ENCODE measurements around the gene ADAMTSL2. TPM values are rescaled to one million over a fixed set of nuclear protein-coding genes. Genes with fewer than 3 reads are reported as not detected.

The ADAMTSL2 gene
- polyA plus RNA-seq, 2 of the 4 experiments (the other 2 are of a cell fraction) = not detected

- no peak overlapping the region for H3K27ac ChIP-seq
- no peak overlapping the region for H3K4me3 ChIP-seq
- CTCF ChIA-PET = interaction anchor here (1.0 to 4.8 kb wide), 8 partner anchors 8 to 310 kb away, joined by 3 to 42 read pairs (median 5); no protein-coding TSS in a partner anchor
- WGBS (ENCODE audit: missing lambda C conversion rate) = 75% methylated on average over 24 of the region's 24 CpGs
- POLR2A ChIA-PET = no interaction called here
- no peak for DNase-seq (ENCODE audit: low read depth in 1 of 2, low spot score in 1 of 2)
- FAIRE-seq = no peak
- H3K9me3 ChIP-seq = no peaks in the 10 kb centered on the region
- ATAC-seq = no peak
- no peaks in the 10 kb centered on the region for H3K4me1 ChIP-seq
- H3K4me2 ChIP-seq = no peak overlapping the region
- TF ChIP-seq ZNF302 (CRISPR knock-in tag; IDR thresholded peaks at IDR 0.05) = no peak
- TF ChIP-seq ATOH8 (CRISPR knock-in tag; IDR thresholded peaks at IDR 0.05; ENCODE audit: low read depth) = no peak
- no peak for TF ChIP-seq RNF2 (IDR thresholded peaks at IDR 0.05; ENCODE audit: borderline replicate concordance, low read depth)
- TF ChIP-seq MYC (IDR thresholded peaks at IDR 0.05; ENCODE audit: borderline replicate concordance, low read length) = no peak
- no peak for TF ChIP-seq KDM1A (IDR thresholded peaks at IDR 0.05; ENCODE audit: low read depth)
- no peak for TF ChIP-seq PBX3 (IDR thresholded peaks at IDR 0.05)
- no peak for TF ChIP-seq HES2 (IDR thresholded peaks at IDR 0.05)
- no peak for TF ChIP-seq CEBPB (IDR thresholded peaks at IDR 0.05)
- no peak for TF ChIP-seq CHD2 (IDR thresholded peaks at IDR 0.05; ENCODE audit: low read length, partially characterized antibody)
Measured at GRCh38 chr9:133495327-133496293, 38.9 kb upstream of the ADAMTSL2 start.

- 49% methylated on average over 25 of the region's 35 CpGs for WGBS (ENCODE audit: missing lambda C conversion rate)
- ATAC-seq (no peak), DNase-seq (ENCODE audit: low read depth in 1 of 2, low spot score in 1 of 2) (no peak), FAIRE-seq (no peak)
- Histone ChIP-seq H3K4me2 (no peak overlapping the region), H3K4me1 (no peaks in the 10 kb centered on the region), H3K9me3 (peaks cover 14% of the 10 kb centered on the region), H3K27ac (no peak overlapping the region), H3K4me3 (no peak overlapping the region)
- no peak for TF ChIP-seq MYC (IDR thresholded peaks at IDR 0.05; ENCODE audit: borderline replicate concordance, low read length)
- TF ChIP-seq CEBPB (IDR thresholded peaks at IDR 0.05) = no peak
- TF ChIP-seq BCL3 (IDR thresholded peaks at IDR 0.05) = no peak
- no peak for TF ChIP-seq JUNB (IDR thresholded peaks at IDR 0.05)
- TF ChIP-seq NFE2L2 (conservative IDR thresholded peaks at IDR 0.05; ENCODE audit: low read length) = no peak
- CTCF ChIA-PET = interaction anchor here (0.8 to 4.8 kb wide), 5 partner anchors 9 to 13 kb away, joined by 4 to 42 read pairs (median 4); no protein-coding TSS in a partner anchor
- POLR2A ChIA-PET = no interaction called here
Measured at GRCh38 chr9:133496861-133497842, 37.4 kb upstream of the ADAMTSL2 start.

GRCh38 chr9:133499132-133499891, 35.2 kb upstream of the ADAMTSL2 start:
- CTCF ChIA-PET = interaction anchor here (1.3 to 4.8 kb wide), 3 partner anchors 12 to 313 kb away, joined by 4 to 42 read pairs (median 5); no protein-coding TSS in a partner anchor
- TF ChIP-seq ATOH8 (CRISPR knock-in tag; IDR thresholded peaks at IDR 0.05; ENCODE audit: low read depth) = no peak
- ATAC-seq (peak; percentile 51 to 62; a peak in 4 of 6 replicates), FAIRE-seq (no peak), DNase-seq (ENCODE audit: low read depth in 1 of 2, low spot score in 1 of 2) (no peak)
- no peaks in the 10 kb centered on the region for H3K4me1 ChIP-seq
- H3K27ac ChIP-seq = no peak overlapping the region
- WGBS (ENCODE audit: missing lambda C conversion rate) = 48% methylated on average over 18 of the region's 19 CpGs
- POLR2A ChIA-PET = no interaction called here
- no peak overlapping the region for H3K4me3 ChIP-seq
- H3K4me2 ChIP-seq = no peak overlapping the region
- peaks cover 30% of the 10 kb centered on the region for H3K9me3 ChIP-seq
